Measurements from ENCODE around the gene KLHL40. TPM values are rescaled to one million over a fixed set of nuclear protein-coding genes. Genes with fewer than 3 reads are reported as not detected.

KLHL40 gene
- polyA plus RNA-seq, 5 donors: 6.6 TPM; not detected in 4

- DNase-seq: no peak
Observed at GRCh38 chr3:42739401-42740158, 54.2 kb downstream of the KLHL40 start.

GRCh38 chr3:42741796-42742195 lies 56.5 kb downstream of the KLHL40 start:
- DNase-seq: no peak

Other genes starting within 250 kb of the KLHL40 start
- 10 to 100 TPM in 2 of 5 donors, 1 to 10 TPM in 3; 7.8 to 12.6 (median 9.2) TPM for gene VIPR1, start 182.9 kb upstream of the KLHL40 start, polyA plus RNA-seq (ENCODE audit: insufficient read depth in 1 of 5, insufficient read length in 5 of 5, low replicate concordance in 1 of 5)
- 10 to 100 TPM; 37.1 to 51.6 (median 43.3) TPM for gene SEC22C, start 103.6 kb upstream of the KLHL40 start, polyA plus RNA-seq (ENCODE audit: insufficient read depth in 1 of 5, insufficient read length in 5 of 5, low replicate concordance in 1 of 5)
- gene SS18L2, start 94.7 kb upstream of the KLHL40 start, polyA plus RNA-seq (ENCODE audit: insufficient read depth in 1 of 5, insufficient read length in 5 of 5, low replicate concordance in 1 of 5): 10 to 100 TPM; 23.7 to 31.8 (median 27.8) TPM
- 100 to 1,000 TPM; 135 to 268 (median 223) TPM for gene NKTR, start 84.9 kb upstream of the KLHL40 start, polyA plus RNA-seq (ENCODE audit: insufficient read depth in 1 of 5, insufficient read length in 5 of 5, low replicate concordance in 1 of 5)
- 10 to 100 TPM; 10.0 to 17.3 (median 13.1) TPM for gene ZBTB47, start 31.8 kb upstream of the KLHL40 start, polyA plus RNA-seq (ENCODE audit: insufficient read depth in 1 of 5, insufficient read length in 5 of 5, low replicate concordance in 1 of 5)
- 1 to 10 TPM in 3 of 5 donors, under 1 TPM in 1, not detected in 1; 0.84 to 3.0 (median 1.6) TPM for gene HHATL, start 17.3 kb downstream of the KLHL40 start, polyA plus RNA-seq (ENCODE audit: insufficient read depth in 1 of 5, insufficient read length in 5 of 5, low replicate concordance in 1 of 5)
- gene CCDC13, start 87.7 kb downstream of the KLHL40 start, polyA plus RNA-seq (ENCODE audit: insufficient read depth in 1 of 5, insufficient read length in 5 of 5, low replicate concordance in 1 of 5): 1 to 10 TPM; 1.7 to 2.9 (median 2.4) TPM
- gene HIGD1A, start 119.0 kb downstream of the KLHL40 start, polyA plus RNA-seq (ENCODE audit: insufficient read depth in 1 of 5, insufficient read length in 5 of 5, low replicate concordance in 1 of 5): 100 to 1,000 TPM in 3 of 5 donors, 10 to 100 TPM in 2; 83.8 to 109 (median 106) TPM
- 1 to 10 TPM in 4 of 5 donors, under 1 TPM in 1; 0.99 to 2.4 (median 1.7) TPM for gene ACKR2, start 123.9 kb downstream of the KLHL40 start, polyA plus RNA-seq (ENCODE audit: insufficient read depth in 1 of 5, insufficient read length in 5 of 5, low replicate concordance in 1 of 5)
- under 1 TPM; 0.17 to 0.30 (median 0.21) TPM for gene CYP8B1, start 190.3 kb downstream of the KLHL40 start, polyA plus RNA-seq (ENCODE audit: insufficient read depth in 1 of 5, insufficient read length in 5 of 5, low replicate concordance in 1 of 5)
- gene ZNF662, start 220.6 kb downstream of the KLHL40 start, polyA plus RNA-seq (ENCODE audit: insufficient read depth in 1 of 5, insufficient read length in 5 of 5, low replicate concordance in 1 of 5): 10 to 100 TPM; 41.2 to 56.3 (median 49.2) TPM

All from right lung (tissue), 5 donors.